CD4-positive, alpha-beta T cell treated with Interleukin-15 for 4 hours (primary cell): ENCODE results near the gene GCAT.

ENCODE experiments used
- DNase-seq: peaks from one replicate; pipeline ENCODE4 v3.0.0-alpha.2; 2020; ENCODE audit warnings: low spot score

The GCAT gene

GRCh38 chr22:37807410-37808293 lies at the start of gene GCAT:
GCAT (plus strand) TSS chr22:37807934; CDS start chr22:37807968, 34 bp downstream.
- peak; percentile 89 for DNase-seq

DNA sequence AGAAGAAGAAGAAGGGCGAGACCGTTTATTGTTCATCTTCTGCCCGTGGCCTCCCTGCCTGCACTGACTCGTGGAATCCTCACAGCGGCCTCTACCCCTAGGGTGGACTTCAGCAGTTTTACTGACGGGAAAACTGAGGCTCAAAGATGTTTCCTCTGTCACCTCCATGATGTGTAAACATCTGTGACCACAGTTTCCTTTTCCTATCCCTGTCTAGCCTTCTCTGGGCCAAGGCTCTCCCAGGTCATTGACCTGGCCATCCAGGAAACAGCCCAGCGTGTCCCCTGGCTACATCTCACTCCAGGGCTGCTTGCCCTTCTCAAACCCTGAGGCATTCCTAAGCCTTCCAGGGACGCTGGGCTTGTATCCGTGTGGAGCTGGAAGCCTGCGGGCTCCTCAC lies 49.0 kb upstream of the GCAT start:
- DNase-seq: no peak

- DNase-seq: no peak
Observed at GRCh38 chr22:37759281-37759680, 48.5 kb upstream of the GCAT start.

DNA sequence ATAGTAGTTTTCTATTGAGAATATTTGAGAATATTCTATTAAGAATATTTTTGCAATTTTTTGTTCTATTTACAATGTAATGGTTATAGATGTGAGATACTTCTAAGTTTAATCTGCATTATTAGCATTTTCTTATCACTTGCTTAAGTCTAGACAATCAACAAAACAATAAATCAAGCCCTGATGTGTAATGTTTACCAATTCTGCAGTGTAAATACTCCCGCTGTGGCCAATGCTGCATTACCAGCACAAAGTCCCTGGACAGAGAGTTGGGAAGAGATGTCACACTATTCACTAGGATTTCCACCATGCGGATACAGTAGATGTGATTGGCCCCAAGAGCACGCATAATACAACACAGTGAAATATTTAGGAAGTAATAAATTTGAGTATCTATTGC lies 47.6 kb upstream of the GCAT start:
- DNase-seq: no peak

- no peak for DNase-seq
Observed at GRCh38 chr22:37762389-37762836, 45.3 kb upstream of the GCAT start.

- DNase-seq: no peak
Observed at GRCh38 chr22:37763012-37763411, 44.7 kb upstream of the GCAT start.

GRCh38 chr22:37763652-37764051 lies 44.1 kb upstream of the GCAT start:
- DNase-seq: no peak

GRCh38 chr22:37764622-37765021 lies 43.1 kb upstream of the GCAT start:
- no peak for DNase-seq

- no peak for DNase-seq
Observed at GRCh38 chr22:37765498-37765897, 42.2 kb upstream of the GCAT start.

- DNase-seq: no peak
Observed at GRCh38 chr22:37765953-37766576, 41.7 kb upstream of the GCAT start.

GRCh38 chr22:37768273-37768672 lies 39.5 kb upstream of the GCAT start:
- no peak for DNase-seq

- no peak for DNase-seq
Observed at GRCh38 chr22:37769056-37769455, 38.7 kb upstream of the GCAT start.

DNA sequence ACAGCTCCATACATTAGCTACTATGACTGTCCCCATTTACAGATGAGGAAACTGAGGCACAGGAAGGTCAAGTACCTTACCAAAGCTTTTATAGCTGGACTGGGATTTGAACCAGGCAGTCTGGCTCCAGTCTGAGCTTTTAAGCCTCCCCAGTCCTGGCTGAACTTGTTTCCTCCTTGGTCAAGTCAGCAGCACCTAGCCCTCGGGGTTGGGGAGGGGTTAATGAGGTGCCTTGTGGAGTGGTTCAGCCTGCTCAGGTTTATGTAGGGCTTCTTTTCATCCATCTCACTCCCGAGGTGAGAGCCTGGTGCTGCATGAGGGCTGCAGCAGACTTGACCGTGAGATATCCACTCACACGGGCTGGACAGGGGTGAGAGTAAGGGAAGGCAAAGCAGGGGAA lies 36.7 kb upstream of the GCAT start:
- DNase-seq: no peak

GRCh38 chr22:37771702-37772427 lies 35.9 kb upstream of the GCAT start:
- DNase-seq: no peak

GRCh38 chr22:37774728-37775127 lies 33.0 kb upstream of the GCAT start:
- DNase-seq: no peak

DNA sequence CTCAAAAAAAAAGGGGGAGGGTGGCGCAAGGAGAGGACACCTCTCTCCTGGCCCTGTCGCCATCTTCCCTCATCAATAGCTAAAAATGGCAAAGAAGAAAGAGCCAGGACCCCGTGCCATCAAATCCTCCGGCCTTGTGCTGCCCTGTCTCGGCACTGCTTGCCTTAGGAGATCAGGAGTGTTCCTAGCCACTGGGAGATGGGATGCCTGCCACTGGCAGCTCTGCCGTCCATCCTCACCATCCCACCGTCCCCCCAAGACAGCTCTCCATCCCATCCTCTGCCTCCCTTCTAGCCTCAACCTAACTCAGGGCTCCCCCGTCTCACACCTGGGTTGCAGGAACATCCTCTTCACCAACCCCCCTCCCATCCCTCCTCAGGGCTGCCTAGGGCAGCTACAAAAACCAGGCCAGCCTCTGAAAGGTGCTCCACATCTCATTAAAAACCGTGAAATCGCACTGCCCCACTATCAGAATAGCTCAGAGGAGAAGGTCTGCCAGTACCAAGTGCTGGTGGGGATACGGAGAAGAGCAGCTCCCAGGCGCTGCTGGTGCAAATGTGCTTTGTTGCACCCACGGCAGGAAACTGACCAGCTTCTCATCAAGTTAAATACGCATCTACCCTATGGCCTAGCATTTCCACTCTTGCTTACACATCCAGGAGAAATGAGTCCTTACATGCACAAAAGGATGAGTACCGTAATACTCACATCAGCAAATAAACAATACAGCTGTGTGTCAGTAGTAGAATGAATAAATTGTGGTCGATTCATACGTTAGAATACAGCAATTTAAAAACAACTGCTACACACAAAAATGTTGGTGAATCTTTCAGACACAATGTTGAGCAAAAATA lies 31.7 kb upstream of the GCAT start:
- no peak for DNase-seq

DNA sequence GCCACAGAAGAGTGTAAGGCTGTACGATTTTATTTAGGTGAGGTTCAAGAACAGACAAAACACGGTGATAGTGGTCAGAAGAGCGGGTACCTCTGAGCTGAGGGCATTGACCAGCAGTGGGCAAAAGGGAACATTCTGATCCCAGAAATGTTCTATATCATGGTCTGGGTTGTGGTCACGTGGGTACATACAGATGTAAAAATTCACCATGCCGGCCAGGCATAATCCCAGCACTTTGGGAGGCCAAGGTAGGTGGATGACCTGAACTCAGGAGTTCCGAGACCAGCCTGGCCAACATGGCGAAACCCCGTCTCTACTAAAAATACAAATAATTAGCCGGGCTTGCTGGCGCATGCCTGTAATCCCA lies 31.1 kb upstream of the GCAT start:
- no peak for DNase-seq

- DNase-seq: no peak
Observed at GRCh38 chr22:37777122-37777687, 30.5 kb upstream of the GCAT start.

- no peak for DNase-seq
Observed at GRCh38 chr22:37778370-37779009, 29.2 kb upstream of the GCAT start.

- DNase-seq: no peak
Observed at GRCh38 chr22:37781434-37782059, 26.2 kb upstream of the GCAT start.
